SK-N-SH treated with all-trans-retinoic acid at 6 μM for 48 hours (cell line): ENCODE data around the gene PIK3R5.

Source experiments
- ATAC-seq: fragments of 200-7000 bp; cut with Tn5 transposase; 3 replicates; pipeline ENCODE4 v1.9.1; 2020; ENCODE audit warnings: mild to moderate bottlenecking, moderate library complexity
- ARNTL ChIP-seq: fragments of 450-650 bp; formaldehyde crosslinking; IDR thresholded peaks from 2 replicates; pipeline ENCODE4 v1.5.0; 2020; ENCODE audit warnings: low read depth, mild to moderate bottlenecking, moderate library complexity, borderline replicate concordance
- CSDC2 ChIP-seq: fragments of 250-450 bp; sonication (Bioruptor Pico); IDR thresholded peaks from 2 replicates; pipeline ENCODE4 v1.5.0; 2020; ENCODE audit warnings: mild to moderate bottlenecking, moderate library complexity
- ESRRG ChIP-seq: fragments of 250-450 bp; sonication (Bioruptor Pico); IDR thresholded peaks from 2 replicates; pipeline ENCODE4 v1.6.1; 2021; ENCODE audit warnings: mild to moderate bottlenecking
- GLIS3 ChIP-seq: fragments of 250-450 bp; sonication (Bioruptor Pico); IDR thresholded peaks from 2 replicates; pipeline ENCODE4 v1.5.0; 2020; ENCODE audit warnings: mild to moderate bottlenecking, moderate library complexity
- ISL1 ChIP-seq: fragments of 250-450 bp; sonication (Bioruptor Pico); IDR thresholded peaks from 2 replicates; pipeline ENCODE4 v2.1.2; 2022; ENCODE audit warnings: mild to moderate bottlenecking, moderate library complexity
- OSR1 ChIP-seq: fragments of 250-450 bp; sonication (Bioruptor Pico); IDR thresholded peaks from 2 replicates; pipeline ENCODE4 v1.8.0; 2022; ENCODE audit warnings: moderate library complexity, mild to moderate bottlenecking, inconsistent platforms
- PATZ1 ChIP-seq: fragments of 250-450 bp; sonication (Bioruptor Pico); IDR thresholded peaks from 2 replicates; pipeline ENCODE4 v1.8.0; 2020; ENCODE audit warnings: mild to moderate bottlenecking, moderate library complexity, borderline replicate concordance
- POU6F1 ChIP-seq: fragments of 250-450 bp; sonication (Bioruptor Pico); IDR thresholded peaks from 2 replicates; pipeline ENCODE4 v1.8.0; 2021; ENCODE audit warnings: low read depth, mild to moderate bottlenecking, moderate library complexity, borderline replicate concordance
- PPARA ChIP-seq: fragments of 250-450 bp; sonication (Bioruptor Pico); IDR thresholded peaks from 2 replicates; pipeline ENCODE4 v1.5.0; 2020; ENCODE audit warnings: mild to moderate bottlenecking, borderline replicate concordance
- RARB ChIP-seq: fragments of 250-450 bp; sonication (Bioruptor Pico); IDR thresholded peaks from 2 replicates; pipeline ENCODE4 v1.8.0; 2021; ENCODE audit warnings: mild to moderate bottlenecking, moderate library complexity
- TCF4 ChIP-seq: fragments of 250-450 bp; sonication (Bioruptor Pico); IDR thresholded peaks from 2 replicates; pipeline ENCODE4 v1.8.0; 2021; ENCODE audit warnings: mild to moderate bottlenecking, moderate library complexity, borderline replicate concordance
- TOX ChIP-seq: fragments of 250-450 bp; sonication (Bioruptor Pico); IDR thresholded peaks from 2 replicates; pipeline ENCODE4 v1.8.0; 2021; ENCODE audit warnings: mild to moderate bottlenecking, moderate library complexity, borderline replicate concordance
- ZC3H10 ChIP-seq: fragments of 250-450 bp; sonication (Bioruptor Pico); IDR thresholded peaks from 2 replicates; pipeline ENCODE4 v1.5.1; 2021; ENCODE audit warnings: mild to moderate bottlenecking, moderate library complexity
- ZFP3 ChIP-seq: fragments of 250-450 bp; sonication (Bioruptor Pico); IDR thresholded peaks from 2 replicates; pipeline ENCODE4 v1.5.0; 2020; ENCODE audit warnings: mild to moderate bottlenecking, moderate library complexity
- ZFP30 ChIP-seq: fragments of 450-650 bp; formaldehyde crosslinking; IDR thresholded peaks from 2 replicates; pipeline ENCODE4 v1.5.0; 2022; ENCODE audit warnings: mild to moderate bottlenecking, moderate library complexity
- ZNF565 ChIP-seq: fragments of 450-650 bp; formaldehyde crosslinking; conservative IDR thresholded peaks from 2 replicates; pipeline ENCODE4 v1.5.0; 2020; ENCODE audit warnings: low read depth, mild to moderate bottlenecking, moderate library complexity
- ZNF70 ChIP-seq: fragments of 450-650 bp; formaldehyde crosslinking; IDR thresholded peaks from 2 replicates; pipeline ENCODE4 v1.5.0; 2020; ENCODE audit warnings: mild to moderate bottlenecking, moderate library complexity
- ZNF8 ChIP-seq: fragments of 450-650 bp; formaldehyde crosslinking; IDR thresholded peaks from 2 replicates; pipeline ENCODE4 v1.5.0; 2020; ENCODE audit warnings: mild to moderate bottlenecking, moderate library complexity
- TF ChIP-seq, protein P1 (sequence below): fragments of 250-450 bp; sonication (Bioruptor Pico); IDR thresholded peaks from 2 replicates; pipeline ENCODE4 v1.5.0; 2020; ENCODE audit warnings: mild to moderate bottlenecking, moderate library complexity
- TF ChIP-seq, protein P2 (sequence below): fragments of 250-450 bp; sonication (Bioruptor Pico); IDR thresholded peaks from 2 replicates; pipeline ENCODE4 v1.5.1; 2021; ENCODE audit warnings: mild to moderate bottlenecking, moderate library complexity

The PIK3R5 gene

DNA sequence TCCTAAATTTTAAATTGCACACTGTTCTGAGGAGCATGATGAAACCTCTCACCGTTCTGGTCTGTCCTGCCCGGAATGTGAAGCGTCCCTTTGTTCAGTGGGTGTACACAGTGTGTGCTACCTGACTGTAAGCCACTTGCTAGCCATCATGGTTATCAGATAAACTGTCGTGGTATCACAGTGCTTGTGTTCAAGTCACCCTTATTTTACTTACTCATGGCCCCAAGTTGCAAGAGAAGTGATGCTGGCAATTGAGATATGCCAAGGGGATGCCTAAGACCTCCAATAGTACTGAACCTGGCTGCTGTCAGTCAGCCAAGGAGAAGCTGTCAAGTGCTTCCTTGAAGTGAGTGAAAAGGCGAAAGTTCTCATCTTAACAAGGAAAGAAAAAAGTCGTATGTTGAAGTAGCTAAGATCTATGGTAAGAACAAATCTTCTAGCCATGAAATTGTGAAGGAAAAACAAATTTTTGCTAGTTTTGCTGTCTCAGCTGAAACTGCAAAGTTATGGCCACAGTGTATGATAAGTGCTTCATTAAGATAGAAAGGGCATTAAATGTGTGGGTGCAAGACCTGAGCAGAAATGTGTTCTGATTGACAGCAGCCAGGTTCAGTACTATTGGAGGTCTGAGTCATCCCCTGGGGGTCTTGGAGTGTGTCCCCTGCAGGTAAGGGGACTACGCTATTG lies 103.9 kb downstream of the PIK3R5 start:
- ATAC-seq, result no peak
- TF ChIP-seq POU6F1 (CRISPR knock-in tag), result no peak
- TF ChIP-seq ZNF70, result no peak
- no peak for TF ChIP-seq ESRRG (CRISPR knock-in tag)
- no peak for TF ChIP-seq PPARA (CRISPR knock-in tag)
- no peak for TF ChIP-seq ZFP3 (CRISPR knock-in tag)
- TF ChIP-seq ZC3H10, result no peak
- no peak for TF ChIP-seq ISL1 (CRISPR knock-in tag)
- TF ChIP-seq TOX (CRISPR knock-in tag), result no peak
- TF ChIP-seq, protein P1, sequence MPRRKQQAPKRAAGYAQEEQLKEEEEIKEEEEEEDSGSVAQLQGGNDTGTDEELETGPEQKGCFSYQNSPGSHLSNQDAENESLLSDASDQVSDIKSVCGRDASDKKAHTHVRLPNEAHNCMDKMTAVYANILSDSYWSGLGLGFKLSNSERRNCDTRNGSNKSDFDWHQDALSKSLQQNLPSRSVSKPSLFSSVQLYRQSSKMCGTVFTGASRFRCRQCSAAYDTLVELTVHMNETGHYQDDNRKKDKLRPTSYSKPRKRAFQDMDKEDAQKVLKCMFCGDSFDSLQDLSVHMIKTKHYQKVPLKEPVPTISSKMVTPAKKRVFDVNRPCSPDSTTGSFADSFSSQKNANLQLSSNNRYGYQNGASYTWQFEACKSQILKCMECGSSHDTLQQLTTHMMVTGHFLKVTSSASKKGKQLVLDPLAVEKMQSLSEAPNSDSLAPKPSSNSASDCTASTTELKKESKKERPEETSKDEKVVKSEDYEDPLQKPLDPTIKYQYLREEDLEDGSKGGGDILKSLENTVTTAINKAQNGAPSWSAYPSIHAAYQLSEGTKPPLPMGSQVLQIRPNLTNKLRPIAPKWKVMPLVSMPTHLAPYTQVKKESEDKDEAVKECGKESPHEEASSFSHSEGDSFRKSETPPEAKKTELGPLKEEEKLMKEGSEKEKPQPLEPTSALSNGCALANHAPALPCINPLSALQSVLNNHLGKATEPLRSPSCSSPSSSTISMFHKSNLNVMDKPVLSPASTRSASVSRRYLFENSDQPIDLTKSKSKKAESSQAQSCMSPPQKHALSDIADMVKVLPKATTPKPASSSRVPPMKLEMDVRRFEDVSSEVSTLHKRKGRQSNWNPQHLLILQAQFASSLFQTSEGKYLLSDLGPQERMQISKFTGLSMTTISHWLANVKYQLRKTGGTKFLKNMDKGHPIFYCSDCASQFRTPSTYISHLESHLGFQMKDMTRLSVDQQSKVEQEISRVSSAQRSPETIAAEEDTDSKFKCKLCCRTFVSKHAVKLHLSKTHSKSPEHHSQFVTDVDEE (CRISPR knock-in tag), result no peak

- ATAC-seq, result no peak
- TF ChIP-seq TCF4 (CRISPR knock-in tag) (no peak), PATZ1 (CRISPR knock-in tag) (no peak), OSR1 (CRISPR knock-in tag) (no peak), CSDC2 (CRISPR knock-in tag) (no peak), ESRRG (CRISPR knock-in tag) (no peak)
- TF ChIP-seq, protein P1 (CRISPR knock-in tag), result no peak
- TF ChIP-seq, all 23 proteins: peak for 0
Observed at GRCh38 chr17:8859804-8860430, 105.6 kb downstream of the PIK3R5 start.

GRCh38 chr17:8859027-8859803 lies 106.3 kb downstream of the PIK3R5 start:
- no peak for TF ChIP-seq ZFP3 (CRISPR knock-in tag)
- no peak for TF ChIP-seq TOX (CRISPR knock-in tag)
- TF ChIP-seq ESRRG (CRISPR knock-in tag), result no peak
- no peak for TF ChIP-seq ZC3H10
- TF ChIP-seq, protein P2, sequence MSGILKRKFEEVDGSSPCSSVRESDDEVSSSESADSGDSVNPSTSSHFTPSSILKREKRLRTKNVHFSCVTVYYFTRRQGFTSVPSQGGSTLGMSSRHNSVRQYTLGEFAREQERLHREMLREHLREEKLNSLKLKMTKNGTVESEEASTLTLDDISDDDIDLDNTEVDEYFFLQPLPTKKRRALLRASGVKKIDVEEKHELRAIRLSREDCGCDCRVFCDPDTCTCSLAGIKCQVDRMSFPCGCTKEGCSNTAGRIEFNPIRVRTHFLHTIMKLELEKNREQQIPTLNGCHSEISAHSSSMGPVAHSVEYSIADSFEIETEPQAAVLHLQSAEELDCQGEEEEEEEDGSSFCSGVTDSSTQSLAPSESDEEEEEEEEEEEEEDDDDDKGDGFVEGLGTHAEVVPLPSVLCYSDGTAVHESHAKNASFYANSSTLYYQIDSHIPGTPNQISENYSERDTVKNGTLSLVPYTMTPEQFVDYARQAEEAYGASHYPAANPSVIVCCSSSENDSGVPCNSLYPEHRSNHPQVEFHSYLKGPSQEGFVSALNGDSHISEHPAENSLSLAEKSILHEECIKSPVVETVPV, result no peak
- TF ChIP-seq RARB (CRISPR knock-in tag), result no peak
- no peak for TF ChIP-seq PPARA (CRISPR knock-in tag)
- TF ChIP-seq TCF4 (CRISPR knock-in tag), result no peak
- no peak for TF ChIP-seq ZFP30 (CRISPR knock-in tag)
- no peak for TF ChIP-seq ARNTL (CRISPR knock-in tag)
- no peak for TF ChIP-seq OSR1 (CRISPR knock-in tag)
- no peak for TF ChIP-seq ZNF565 (CRISPR knock-in tag)
- TF ChIP-seq POU6F1 (CRISPR knock-in tag), result no peak
- no peak for TF ChIP-seq GLIS3
- TF ChIP-seq ZNF8, result no peak
- no peak for ATAC-seq
